Measurements from ENCODE around the gene S100A4. TPM values are rescaled to one million over a fixed set of nuclear protein-coding genes. Genes with fewer than 3 reads are reported as not detected.
"Not testable (repeated sequence)": the region's sequence is repeated elsewhere in the genome, so short reads cannot be mapped to it uniquely, and the experiment has no call there.

The S100A4 gene
- total and polyA plus RNA-seq, 4 experiments from 2014 or later: 329 to 3,815 (median 1,616) TPM

- Histone ChIP-seq H3K4me1 (ENCODE audit: insufficient read depth, low read length) (peaks cover 30% of the 10 kb centered on the region), H3K9me3 (ENCODE audit: control insufficient read depth in 1 of 2, low read length in 2 of 2) (no peaks in the 10 kb centered on the region), H3K4me3 (ENCODE audit: low read length in 2 of 2) (no peak overlapping the region), H3K27me3 (ENCODE audit: insufficient read depth, low read length) (no peaks in the 10 kb centered on the region), H3K36me3 (ENCODE audit: insufficient read depth, low read length) (no peaks in the 10 kb centered on the region), H3K27ac (ENCODE audit: low read depth, low read length) (no peak overlapping the region)
- no peak overlapping the region for H3K27ac Mint-ChIP-seq
- no peaks in the 10 kb centered on the region for H3K36me3 Mint-ChIP-seq
- no peak overlapping the region for H3K4me3 Mint-ChIP-seq
- intact Hi-C loops (cut with micrococcal nuclease): no loop called here
- CTCF ChIA-PET (ENCODE audit: partially characterized antibody): interaction anchor here (0.9 to 17.8 kb wide), 4 partner anchors 19 to 54 kb away, joined by 3 to 214 read pairs (median 40); partner anchors contain the start of gene S100A6
- peaks cover 20 to 27% (median 25%) of the 10 kb centered on the region in 4 donors for H3K4me1 Mint-ChIP-seq
- POLR2A ChIA-PET (ENCODE audit: partially characterized antibody): interaction anchor here (2.6 to 12.1 kb wide), 3 partner anchors 19 to 29 kb away, joined by 9 to 173 read pairs (median 83); partner anchors contain the start of genes S100A4, S100A5 and S100A6
- no peak for DNase-seq
- no peaks in the 10 kb centered on the region for H3K9me3 Mint-ChIP-seq
- H3K27me3 Mint-ChIP-seq: no peaks in the 10 kb centered on the region
Observed at GRCh38 chr1:153563483-153563901, 17.9 kb upstream of the S100A4 start.

DNA sequence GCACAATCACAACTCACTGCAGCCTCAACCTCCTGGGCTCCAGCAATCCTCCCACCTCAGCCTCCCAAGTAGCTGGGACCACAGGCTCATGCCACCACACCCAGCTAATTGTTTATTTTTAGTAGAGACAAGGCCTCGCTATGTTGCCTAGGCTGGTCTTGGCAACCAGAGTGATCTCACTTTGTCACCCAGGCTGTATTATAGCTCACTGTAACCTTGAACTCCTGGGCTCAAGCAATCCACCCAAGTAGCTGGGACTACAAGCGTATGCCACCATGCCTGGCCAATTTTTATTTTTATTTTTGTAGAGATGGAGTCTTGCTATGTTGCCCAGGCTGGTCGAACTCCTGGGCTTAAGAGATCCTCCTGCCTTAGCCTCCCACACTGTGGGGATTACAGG lies 16.4 kb upstream of the S100A4 start:
- Mint-ChIP-seq H3K27ac (peak overlapping the region in 2 of 7 donors; percentile 1 to 32), H3K4me1 (peaks cover 10 to 15% (median 14%) of the 10 kb centered on the region in 4 donors)
- H3K36me3 ChIP-seq (ENCODE audit: insufficient read depth, low read length); DNase-seq; H3K4me3 ChIP-seq (ENCODE audit: low read length in 2 of 2); H3K9me3 ChIP-seq (ENCODE audit: control insufficient read depth in 1 of 2, low read length in 2 of 2); H3K27me3 Mint-ChIP-seq; intact Hi-C loops (cut with micrococcal nuclease); H3K9me3 Mint-ChIP-seq; H3K27ac ChIP-seq (ENCODE audit: low read depth, low read length); H3K27me3 ChIP-seq (ENCODE audit: insufficient read depth, low read length); H3K36me3 Mint-ChIP-seq; H3K4me3 Mint-ChIP-seq: not testable (repeated sequence)
- ChIA-PET CTCF (ENCODE audit: partially characterized antibody) (interaction anchor here (1.3 to 17.8 kb wide), 5 partner anchors 9 to 67 kb away, joined by 4 to 214 read pairs (median 18); partner anchors contain the start of genes S100A4 and S100A6), POLR2A (ENCODE audit: partially characterized antibody) (interaction anchor here (0.7 to 12.1 kb wide), 5 partner anchors 9 to 44 kb away, joined by 3 to 173 read pairs (median 9); partner anchors contain the start of genes S100A5 and S100A6)
- H3K4me1 ChIP-seq (ENCODE audit: insufficient read depth, low read length): peaks cover 17% of the 10 kb centered on the region

DNA sequence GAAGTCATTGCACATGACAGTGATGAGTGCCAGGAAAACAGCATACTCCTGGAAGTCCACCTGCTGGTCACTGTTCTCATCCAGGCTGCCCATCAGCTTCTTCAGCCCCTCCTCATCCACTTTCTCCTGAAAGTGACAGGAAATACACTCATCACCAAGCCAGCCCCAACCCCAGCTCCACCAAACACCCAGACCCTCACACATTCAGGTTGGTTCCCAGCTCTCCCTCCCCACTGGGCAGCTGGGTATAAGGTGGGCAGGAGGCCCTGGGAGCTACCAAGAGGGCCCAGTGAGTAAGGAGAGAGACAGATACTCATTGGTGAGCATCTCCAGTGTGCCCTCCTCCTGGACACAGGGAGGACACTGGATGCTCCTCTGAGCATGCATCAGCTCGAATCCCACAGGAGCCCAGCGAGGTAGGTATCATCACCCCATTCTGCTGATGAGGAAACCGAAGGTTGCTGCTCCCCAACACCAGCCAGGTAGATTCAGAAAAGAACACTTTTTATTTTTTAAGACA lies 15.9 kb upstream of the S100A4 start:
- Histone ChIP-seq H3K36me3 (ENCODE audit: insufficient read depth, low read length) (no peaks in the 10 kb centered on the region), H3K27ac (ENCODE audit: low read depth, low read length) (no peak overlapping the region), H3K4me1 (ENCODE audit: insufficient read depth, low read length) (peaks cover 12% of the 10 kb centered on the region), H3K4me3 (ENCODE audit: low read length in 2 of 2) (no peak overlapping the region), H3K27me3 (ENCODE audit: insufficient read depth, low read length) (no peaks in the 10 kb centered on the region), H3K9me3 (ENCODE audit: control insufficient read depth in 1 of 2, low read length in 2 of 2) (no peaks in the 10 kb centered on the region)
- CTCF ChIA-PET (ENCODE audit: partially characterized antibody): interaction anchor here (1.3 to 17.8 kb wide), 5 partner anchors 9 to 66 kb away, joined by 4 to 214 read pairs (median 18); partner anchors contain the start of genes S100A4 and S100A6
- DNase-seq: no peak
- Mint-ChIP-seq H3K4me1 (peaks cover 7 to 10% (median 9%) of the 10 kb centered on the region in 4 donors), H3K27me3 (no peaks in the 10 kb centered on the region), H3K9me3 (no peaks in the 10 kb centered on the region), H3K27ac (peak overlapping the region in 3 of 7 donors; percentile 51 to 75 (median 52)), H3K4me3 (no peak overlapping the region), H3K36me3 (no peaks in the 10 kb centered on the region)
- POLR2A ChIA-PET (ENCODE audit: partially characterized antibody): interaction anchor here (0.7 to 12.1 kb wide), 5 partner anchors 9 to 43 kb away, joined by 3 to 173 read pairs (median 9); partner anchors contain the start of genes S100A5 and S100A6
- intact Hi-C loops (cut with micrococcal nuclease): no loop called here

- H3K36me3 Mint-ChIP-seq: no peaks in the 10 kb centered on the region
- Histone ChIP-seq H3K4me1 (ENCODE audit: insufficient read depth, low read length) (peaks cover 7% of the 10 kb centered on the region), H3K4me3 (ENCODE audit: low read length in 2 of 2) (no peak overlapping the region), H3K27ac (ENCODE audit: low read depth, low read length) (no peak overlapping the region), H3K36me3 (ENCODE audit: insufficient read depth, low read length) (no peaks in the 10 kb centered on the region), H3K9me3 (ENCODE audit: control insufficient read depth in 1 of 2, low read length in 2 of 2) (no peaks in the 10 kb centered on the region), H3K27me3 (ENCODE audit: insufficient read depth, low read length) (no peaks in the 10 kb centered on the region)
- intact Hi-C loops (cut with micrococcal nuclease): no loop called here
- H3K27me3 Mint-ChIP-seq: no peaks in the 10 kb centered on the region
- H3K4me1 Mint-ChIP-seq: peaks cover 2 to 5% (median 4%) of the 10 kb centered on the region in 4 donors
- CTCF ChIA-PET (ENCODE audit: partially characterized antibody): interaction anchor here (1.3 to 17.8 kb wide), 7 partner anchors 7 to 66 kb away, joined by 4 to 214 read pairs (median 9); partner anchors contain the start of genes S100A4 and S100A6
- H3K27ac Mint-ChIP-seq: peak overlapping the region in 1 of 7 donors; percentile 75
- H3K4me3 Mint-ChIP-seq: no peak overlapping the region
- DNase-seq: no peak
- no peaks in the 10 kb centered on the region for H3K9me3 Mint-ChIP-seq
- POLR2A ChIA-PET (ENCODE audit: partially characterized antibody): interaction anchor here (2.3 to 12.1 kb wide), 2 partner anchors 16 to 26 kb away, joined by 13 to 173 read pairs; partner anchors contain the start of gene S100A6
Observed at GRCh38 chr1:153560771-153561465, 15.3 kb upstream of the S100A4 start.

DNA sequence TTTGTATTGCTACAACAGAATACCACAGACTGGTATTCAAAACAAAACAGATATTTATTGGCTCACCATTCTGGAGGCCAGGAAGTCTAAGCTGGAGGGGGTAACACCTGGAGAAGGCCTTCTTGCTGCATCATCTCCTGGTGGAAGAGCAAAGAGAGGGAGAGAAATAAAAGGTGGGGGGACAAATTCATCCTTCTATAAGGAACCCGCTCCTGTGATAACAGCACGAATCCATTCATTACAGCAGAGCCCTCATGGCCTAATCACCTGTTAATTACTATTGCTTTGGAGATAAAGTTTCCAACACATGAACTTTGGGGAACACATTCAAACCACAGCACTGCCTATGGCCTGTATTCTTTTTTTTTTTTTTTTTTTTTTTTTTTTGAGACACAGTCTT lies 14.6 kb upstream of the S100A4 start:
- Mint-ChIP-seq H3K4me3 (no peak overlapping the region), H3K27ac (no peak overlapping the region), H3K27me3 (no peaks in the 10 kb centered on the region), H3K4me1 (peaks cover 0 to under 1% (median 0%) of the 10 kb centered on the region in 4 donors), H3K9me3 (no peaks in the 10 kb centered on the region), H3K36me3 (no peaks in the 10 kb centered on the region)
- Histone ChIP-seq H3K4me1 (ENCODE audit: insufficient read depth, low read length) (no peaks in the 10 kb centered on the region), H3K36me3 (ENCODE audit: insufficient read depth, low read length) (no peaks in the 10 kb centered on the region), H3K9me3 (ENCODE audit: control insufficient read depth in 1 of 2, low read length in 2 of 2) (no peaks in the 10 kb centered on the region), H3K4me3 (ENCODE audit: low read length in 2 of 2) (no peak overlapping the region), H3K27me3 (ENCODE audit: insufficient read depth, low read length) (no peaks in the 10 kb centered on the region), H3K27ac (ENCODE audit: low read depth, low read length) (no peak overlapping the region)
- intact Hi-C loops (cut with micrococcal nuclease): no loop called here
- no peak for DNase-seq
- ChIA-PET POLR2A (ENCODE audit: partially characterized antibody) (interaction anchor here (12.1 kb wide), 1 partner anchor 26 kb away, joined by 173 read pairs; the partner anchor contains the start of gene S100A6), CTCF (ENCODE audit: partially characterized antibody) (interaction anchor here (1.2 to 17.8 kb wide), 6 partner anchors 8 to 51 kb away, joined by 3 to 214 read pairs (median 14); partner anchors contain the start of genes S100A4 and S100A6)

GRCh38 chr1:153557877-153558276 lies 12.3 kb upstream of the S100A4 start:
- no peaks in the 10 kb centered on the region for H3K9me3 ChIP-seq (ENCODE audit: control insufficient read depth in 1 of 2, low read length in 2 of 2)
- Mint-ChIP-seq H3K9me3 (no peaks in the 10 kb centered on the region), H3K4me3 (no peak overlapping the region), H3K4me1 (peaks cover 0 to 1% (median 0%) of the 10 kb centered on the region in 4 donors), H3K27me3 (no peaks in the 10 kb centered on the region), H3K36me3 (no peaks in the 10 kb centered on the region), H3K27ac (no peak overlapping the region)
- H3K4me1 ChIP-seq (ENCODE audit: insufficient read depth, low read length): no peaks in the 10 kb centered on the region
- H3K27ac ChIP-seq (ENCODE audit: low read depth, low read length): no peak overlapping the region
- no peak for DNase-seq
- H3K36me3 ChIP-seq (ENCODE audit: insufficient read depth, low read length): no peaks in the 10 kb centered on the region
- ChIA-PET CTCF (ENCODE audit: partially characterized antibody) (interaction anchor here (1.2 to 17.8 kb wide), 4 partner anchors 13 to 72 kb away, joined by 3 to 214 read pairs (median 14); partner anchors contain the start of gene S100A6), POLR2A (ENCODE audit: partially characterized antibody) (interaction anchor here (0.8 to 12.1 kb wide), 4 partner anchors 12 to 23 kb away, joined by 3 to 173 read pairs (median 4); partner anchors contain the start of genes S100A5 and S100A6)
- H3K4me3 ChIP-seq (ENCODE audit: low read length in 2 of 2): no peak overlapping the region
- intact Hi-C loops (cut with micrococcal nuclease): no loop called here
- H3K27me3 ChIP-seq (ENCODE audit: insufficient read depth, low read length): no peaks in the 10 kb centered on the region

Data from CD4-positive, alpha-beta memory T cell (primary cell).